C4-2B (cell line): Measurements from ENCODE around the gene MTPN.

Source experiments
- CTCF ChIP-seq: fragments of 450-650 bp; conservative IDR thresholded peaks from 2 replicates; pipeline ENCODE4 v1.5.1; 2017; ENCODE audit warnings: mild to moderate bottlenecking
- ZFX ChIP-seq: fragments of 450-650 bp; IDR thresholded peaks from 2 replicates; pipeline ENCODE4 v1.6.1; 2017

GRCh38 chr7:135977742-135978066 is 545 bp upstream of the MTPN start:
- TF ChIP-seq CTCF (no peak), ZFX (no peak)
